Stomach (tissue), 9 donors: ENCODE measurements around the gene HGS. TPM values are rescaled to one million over a fixed set of nuclear protein-coding genes. Genes with fewer than 3 reads are reported as not detected.

Experiments
- DNase-seq, 2 donors: peaks; one replicate each; pipeline versions ENCODE4 v3.0.0 to v3.0.0-alpha.2; 2013 to 2019
- H3K27ac ChIP-seq, 5 donors: fragments of 200-600 bp in 4 of 5; sonication (generic) in 4 of 5; one replicate each; pipeline ENCODE4 v1.5.1; 2013 to 2019; ENCODE audit warnings: mild to moderate bottlenecking in 1 of 5, moderate library complexity in 1 of 5
- H3K27me3 ChIP-seq, 3 donors: fragments of 200-600 bp; sonication (generic); one replicate each; pipeline ENCODE4 v1.5.1; 2017 to 2019; ENCODE audit warnings: mixed run types in 1 of 3
- H3K36me3 ChIP-seq, 4 donors: fragments of 200-600 bp; sonication (generic); 1 replicate in 3 of 4; 2 replicates in 1 of 4; pipeline ENCODE4 v1.5.1; 2016 to 2019
- H3K4me1 ChIP-seq, 4 donors: fragments of 200-600 bp; sonication (generic); one replicate each; pipeline ENCODE4 v1.5.1; 2016 to 2019
- H3K4me3 ChIP-seq, 4 donors: fragments of 200-600 bp; sonication (generic) in 3 of 4; one replicate each; pipeline ENCODE4 v1.5.1; 2016 to 2019; ENCODE audit warnings: mild to moderate bottlenecking in 1 of 4
- H3K9me3 ChIP-seq, 4 donors: fragments of 200-600 bp; sonication (generic); one replicate each; pipeline ENCODE4 v1.5.1; 2016 to 2019
- EP300 ChIP-seq: sonication (generic); formaldehyde crosslinking; IDR thresholded peaks from one replicate; pipeline ENCODE4 v1.6.1; 2017; ENCODE audit warnings: antibody characterized with exemption
- POLR2A ChIP-seq, 4 donors: fragments of 450-650 bp; IDR thresholded peaks; one replicate each; pipeline ENCODE4 v1.6.1; 2016; ENCODE audit warnings: antibody characterized with exemption in 4 of 4, control low read depth in 2 of 4, mild to moderate bottlenecking in 1 of 4, moderate library complexity in 1 of 4
- POLR2AphosphoS5 ChIP-seq, 3 donors: sonication (generic); formaldehyde crosslinking; IDR thresholded peaks; one replicate each; pipeline ENCODE4 v1.6.1; 2016; ENCODE audit warnings: antibody characterized with exemption in 3 of 3
- WGBS, 5 donors: extraction: QIAGEN DNeasy Blood & Tissue Kit in 3 of 5; methylation state at CpG; one replicate each; pipeline versions ENCODE4 v1.1.5 to v1.1.7; 2013 to 2018; 5-methylcytosine and 5-hydroxymethylcytosine counted together
- intact Hi-C: fragments of 100-400 bp; cut with DNase I; formaldehyde crosslinking; loops from one replicate; pipeline ENCODE4 v1.15.1; 2023; ENCODE audit warnings: low total_unique reads
- polyA plus RNA-seq, 3 donors: library from polyadenylated mRNA; stranded (reverse); fragments of 200-250 nt; gene quantifications; one replicate each; pipeline ENCODE4 v1.2.3, GENCODE V29; 2013
- total RNA-seq, 5 donors: library from RNA; depleted of rRNA; stranded (reverse); fragments of >200 nt; gene quantifications; one replicate each; pipeline versions ENCODE4 v1.1.0 to v1.2.3, GENCODE V29; 2014 to 2016
- TF ChIP-seq, protein P1 (sequence below), 7 experiments: fragments of 450-650 bp in 4 of 7; fragments of 200-600 bp in 3 of 7; sonication (generic) in 3 of 7; IDR thresholded peaks; one replicate each; pipeline ENCODE4 v1.5.1; 2016 to 2019; ENCODE audit warnings: antibody characterized with exemption in 7 of 7, control low read depth in 2 of 7, mild to moderate bottlenecking in 1 of 7
- donor health status: healthy with polysubstance abuse.
- donor health status: Bipolar disorder and iron deficiency.
- donor health status: healthy.

Gene HGS
- total and polyA plus RNA-seq, 8 donors, result 52.0 to 275 (median 129) TPM

DNA sequence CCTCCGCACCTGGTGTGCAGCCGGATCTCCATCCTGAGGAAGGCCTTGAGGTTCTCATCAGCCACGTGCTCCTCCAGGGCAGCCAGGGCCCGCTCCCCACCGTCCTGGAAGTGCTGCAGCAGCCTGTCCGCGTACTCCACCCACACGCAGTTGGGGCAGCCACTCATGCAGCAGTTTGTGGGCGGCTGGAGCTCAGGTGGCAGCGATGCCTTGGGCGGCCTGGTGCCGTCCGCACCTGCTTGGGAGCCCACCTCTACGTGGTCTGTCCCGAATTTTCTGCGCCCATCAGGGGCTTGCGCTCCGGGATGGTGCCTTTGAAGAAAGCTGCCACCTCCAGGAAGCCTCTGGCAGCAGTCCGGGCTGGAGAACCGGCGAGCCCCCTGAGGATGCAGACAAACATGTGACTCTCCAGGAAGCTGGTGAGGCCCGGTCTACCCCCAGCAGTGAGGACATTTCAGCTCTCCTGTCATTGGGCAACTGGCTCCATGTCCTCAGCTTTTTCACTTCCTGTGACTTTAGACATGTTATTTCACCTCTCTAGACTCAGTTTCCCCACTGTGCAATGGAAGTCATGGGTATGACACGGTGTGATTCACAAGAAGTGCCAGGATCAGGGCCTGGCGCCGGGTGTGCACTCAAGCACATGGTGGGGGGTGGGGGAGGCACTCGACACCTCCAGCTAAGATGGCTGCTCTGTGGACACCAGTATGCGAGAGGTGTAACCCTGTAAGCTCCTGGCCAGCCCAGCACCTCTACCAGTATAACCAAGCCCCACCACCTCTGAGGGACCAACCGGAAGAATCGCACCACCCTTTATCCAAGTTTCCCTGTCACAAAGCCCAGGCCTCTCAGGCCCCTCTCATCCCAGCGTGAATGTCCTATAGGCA, 18.4 kb upstream of the HGS start:
- Histone ChIP-seq H3K36me3 (peaks cover 5 to 38% (median 33%) of the 10 kb centered on the region in 4 donors), H3K27ac (peak overlapping the region; percentile 91 to 97 (median 91)), H3K27me3 (no peaks in the 10 kb centered on the region), H3K9me3 (no peaks in the 10 kb centered on the region), H3K4me3 (peak overlapping the region; percentile 82 to 99 (median 91)), H3K4me1 (peaks cover 20 to 49% (median 39%) of the 10 kb centered on the region in 4 donors)
- TF ChIP-seq, protein P1, sequence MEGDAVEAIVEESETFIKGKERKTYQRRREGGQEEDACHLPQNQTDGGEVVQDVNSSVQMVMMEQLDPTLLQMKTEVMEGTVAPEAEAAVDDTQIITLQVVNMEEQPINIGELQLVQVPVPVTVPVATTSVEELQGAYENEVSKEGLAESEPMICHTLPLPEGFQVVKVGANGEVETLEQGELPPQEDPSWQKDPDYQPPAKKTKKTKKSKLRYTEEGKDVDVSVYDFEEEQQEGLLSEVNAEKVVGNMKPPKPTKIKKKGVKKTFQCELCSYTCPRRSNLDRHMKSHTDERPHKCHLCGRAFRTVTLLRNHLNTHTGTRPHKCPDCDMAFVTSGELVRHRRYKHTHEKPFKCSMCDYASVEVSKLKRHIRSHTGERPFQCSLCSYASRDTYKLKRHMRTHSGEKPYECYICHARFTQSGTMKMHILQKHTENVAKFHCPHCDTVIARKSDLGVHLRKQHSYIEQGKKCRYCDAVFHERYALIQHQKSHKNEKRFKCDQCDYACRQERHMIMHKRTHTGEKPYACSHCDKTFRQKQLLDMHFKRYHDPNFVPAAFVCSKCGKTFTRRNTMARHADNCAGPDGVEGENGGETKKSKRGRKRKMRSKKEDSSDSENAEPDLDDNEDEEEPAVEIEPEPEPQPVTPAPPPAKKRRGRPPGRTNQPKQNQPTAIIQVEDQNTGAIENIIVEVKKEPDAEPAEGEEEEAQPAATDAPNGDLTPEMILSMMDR (IDR thresholded peaks at IDR 0.05), result no peak
- no peak for TF ChIP-seq POLR2AphosphoS5 (IDR thresholded peaks at IDR 0.05)
- TF ChIP-seq POLR2A (IDR thresholded peaks at IDR 0.05), result no peak
- TF ChIP-seq EP300, result no peak
- peak in 1 of 2 donors; percentile 60 for DNase-seq
- 47 to 64% (median 59%) methylated on average over 20 to 30 of the region's 30 CpGs for WGBS, 5 donors
- intact Hi-C loops, result no loop called here

DNA sequence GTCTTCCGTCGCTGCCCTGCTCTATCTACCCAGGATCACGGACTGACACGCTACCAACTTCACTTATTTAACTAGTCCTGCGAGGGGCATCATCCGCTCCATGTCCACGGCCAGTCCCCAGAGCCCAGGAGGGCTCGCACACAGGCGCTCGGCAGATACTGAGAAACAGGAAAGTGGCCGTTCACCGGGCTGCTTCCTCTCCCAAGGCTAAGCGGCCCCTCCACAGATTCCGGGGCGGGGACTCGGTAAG, 17.8 kb upstream of the HGS start:
- H3K4me1 ChIP-seq, result peaks cover 20 to 49% (median 36%) of the 10 kb centered on the region in 4 donors
- H3K27ac ChIP-seq, result peak overlapping the region; percentile 91 to 97 (median 91)
- no peaks in the 10 kb centered on the region for H3K9me3 ChIP-seq
- no peaks in the 10 kb centered on the region for H3K27me3 ChIP-seq
- peak overlapping the region; percentile 82 to 99 (median 91) for H3K4me3 ChIP-seq
- no peak for DNase-seq
- TF ChIP-seq EP300, result no peak
- TF ChIP-seq, protein P1 (IDR thresholded peaks at IDR 0.05), result no peak
- no peak for TF ChIP-seq POLR2A (IDR thresholded peaks at IDR 0.05)
- no peak for TF ChIP-seq POLR2AphosphoS5 (IDR thresholded peaks at IDR 0.05)
- WGBS, 5 donors, result 0 to 1% (median 0%) methylated on average over 4 to 16 of the region's 16 CpGs
- peaks cover 8 to 44% (median 39%) of the 10 kb centered on the region in 4 donors for H3K36me3 ChIP-seq
- intact Hi-C loops, result no loop called here

DNA sequence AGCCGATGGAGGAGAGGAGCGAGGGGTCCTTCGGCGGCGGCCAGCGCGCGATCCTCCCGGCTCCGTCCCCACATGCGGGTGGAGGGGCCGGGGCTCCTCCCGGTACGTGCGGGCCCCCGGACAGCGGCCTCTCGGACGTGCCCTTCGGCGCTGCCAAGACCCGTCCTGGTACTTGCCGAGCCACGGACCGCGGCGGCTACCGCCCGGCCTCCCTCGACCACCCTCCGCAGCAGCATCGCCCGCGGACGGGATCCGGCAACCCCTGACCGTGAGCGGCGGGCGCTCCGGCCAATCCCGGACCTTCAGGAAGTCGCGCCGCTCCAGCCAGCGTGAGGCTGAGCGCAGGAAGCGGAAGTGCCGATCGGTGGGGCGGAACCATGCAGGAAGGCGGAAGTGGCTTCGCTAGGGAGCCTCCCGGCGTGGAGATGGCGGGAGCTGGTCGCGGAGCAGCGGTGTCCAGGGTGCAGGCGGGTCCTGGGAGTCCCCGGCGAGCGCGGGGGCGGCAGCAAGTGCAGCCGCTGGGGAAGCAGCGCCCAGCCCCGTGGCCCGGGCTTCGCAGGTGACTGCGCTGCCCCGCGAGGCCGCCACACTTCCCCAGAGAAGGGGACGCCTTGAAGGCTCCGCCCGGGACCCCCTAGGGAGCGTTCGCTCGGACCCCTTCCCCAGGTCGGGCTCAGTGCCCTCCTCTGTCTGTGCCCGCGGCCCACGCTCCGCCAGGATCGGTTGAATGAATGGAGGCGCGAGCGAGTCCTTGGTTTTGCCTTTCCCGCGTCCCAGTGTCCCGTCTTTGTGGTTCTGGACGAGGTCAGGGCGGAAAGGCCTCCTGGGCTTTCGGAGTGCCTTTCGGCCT, 17.2 kb upstream of the HGS start, which contains the start of the genes CCDC137 and OXLD1:
CCDC137 (plus strand) TSS at position 396 of the 850 bp plus-strand sequence; CDS start at position 426, 30 bp downstream.
OXLD1 (minus strand) TSS at position 264 of the 850 bp plus-strand sequence; CDS start at position 236, 28 bp downstream.
- intact Hi-C loops, result no loop called here
- peak; percentile 98 to 99 for DNase-seq
- TF ChIP-seq, protein P1 (IDR thresholded peaks at IDR 0.05), result no peak
- TF ChIP-seq POLR2A (IDR thresholded peaks at IDR 0.05) (peak in 2 of 4 donors; percentile 37 to 82), POLR2AphosphoS5 (IDR thresholded peaks at IDR 0.05) (peak; percentile 88 to 99 (median 93))
- 0 to 1% (median 0%) methylated on average over 48 to 96 of the region's 96 CpGs for WGBS, 5 donors
- Histone ChIP-seq H3K36me3 (peaks cover 13 to 49% (median 45%) of the 10 kb centered on the region in 4 donors), H3K9me3 (no peaks in the 10 kb centered on the region), H3K4me3 (peak within 1 kb of the TSS; percentile 82 to 99 (median 91)), H3K27me3 (no peaks in the 10 kb centered on the region), H3K4me1 (peaks cover 20 to 49% (median 35%) of the 10 kb centered on the region in 4 donors), H3K27ac (peak within 1 kb of the TSS; percentile 91 to 97 (median 91))

DNA sequence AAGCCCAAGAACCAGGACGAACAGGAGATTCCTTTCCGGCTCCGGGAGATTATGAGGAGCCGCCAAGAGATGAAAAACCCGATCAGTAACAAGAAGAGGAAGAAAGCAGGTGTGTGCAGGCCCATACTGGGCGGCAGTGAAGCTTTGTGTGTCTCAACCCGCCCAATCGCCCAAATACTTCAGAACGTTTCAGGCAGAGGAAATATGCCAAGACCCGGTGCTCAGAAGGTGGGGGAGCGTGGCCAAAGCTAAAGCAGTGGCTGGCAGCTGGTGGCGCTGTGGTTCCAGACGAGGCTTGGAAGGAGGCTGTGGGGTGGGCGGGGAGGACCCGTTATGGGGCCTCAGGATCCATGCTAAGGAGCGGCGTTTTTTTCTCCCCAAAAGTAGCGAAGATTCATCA, 16.1 kb upstream of the HGS start:
- Histone ChIP-seq H3K27me3 (no peaks in the 10 kb centered on the region), H3K4me3 (peak overlapping the region in 3 of 4 donors; percentile 82 to 99 (median 98)), H3K36me3 (peaks cover 25 to 61% (median 57%) of the 10 kb centered on the region in 4 donors), H3K27ac (peak overlapping the region in 1 of 5 donors; percentile 97), H3K4me1 (peaks cover 20 to 49% (median 35%) of the 10 kb centered on the region in 4 donors), H3K9me3 (no peaks in the 10 kb centered on the region)
- TF ChIP-seq, protein P1 (IDR thresholded peaks at IDR 0.05), result no peak
- TF ChIP-seq POLR2A (IDR thresholded peaks at IDR 0.05) (no peak), POLR2AphosphoS5 (IDR thresholded peaks at IDR 0.05) (no peak), EP300 (no peak)
- WGBS, 5 donors, result 83 to 88% (median 85%) methylated on average over 18 of the region's 18 CpGs
- intact Hi-C loops, result no loop called here
- no peak for DNase-seq
